Loucy (cell line): ENCODE data around the gene DUSP28.

Source experiments
- EZH2phosphoT487 ChIP-seq: fragments of 200-600 bp; IDR thresholded peaks from 2 replicates; pipeline ENCODE4 v1.6.1; 2018; ENCODE audit warnings: antibody characterized with exemption, mild to moderate bottlenecking, moderate library complexity, borderline replicate concordance
- TF ChIP-seq, protein P1 (sequence below): fragments of 200-600 bp; sonication (generic); conservative IDR thresholded peaks from 2 replicates; pipeline ENCODE4 v1.5.1; 2014; ENCODE audit warnings: mild to moderate bottlenecking, antibody characterized with exemption, low read length

DNA sequence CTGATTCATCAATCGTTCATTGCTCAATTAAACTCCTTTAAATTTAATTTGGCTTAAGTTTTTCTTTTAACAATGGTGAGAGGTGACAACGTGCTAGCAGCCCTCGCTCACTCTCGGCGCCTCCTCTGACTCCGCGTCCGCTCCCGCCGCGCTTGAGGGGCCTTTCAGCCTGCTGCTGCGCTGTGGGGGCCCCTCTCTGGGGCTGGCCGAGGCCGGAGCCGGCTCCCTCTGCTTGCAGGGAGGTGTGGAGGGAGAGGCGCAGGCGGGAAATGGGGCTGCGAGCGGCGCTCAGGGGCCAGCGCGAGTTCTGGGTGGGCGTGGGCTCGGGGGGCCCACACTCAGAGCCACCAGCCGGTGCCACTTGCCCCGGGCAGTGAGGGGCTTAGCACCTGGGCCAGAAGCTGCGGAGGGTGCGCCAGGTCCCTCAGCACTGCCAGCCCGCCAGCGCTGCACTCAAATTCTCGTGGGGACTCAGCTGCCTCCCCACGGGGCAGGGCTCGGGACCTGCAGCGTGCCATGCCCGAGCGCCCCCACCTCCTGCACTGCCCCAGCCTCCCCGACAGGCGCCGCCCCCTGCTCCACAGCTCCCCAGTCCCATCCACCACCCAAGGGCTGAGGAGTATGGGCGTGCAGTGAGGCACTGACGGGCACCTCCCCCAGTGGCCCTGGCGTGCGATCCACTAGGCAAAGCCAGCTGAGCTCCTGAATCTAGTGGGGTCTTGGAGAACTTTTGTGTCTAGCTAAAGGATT is 22.0 kb upstream of the DUSP28 start:
- TF ChIP-seq, protein P1, sequence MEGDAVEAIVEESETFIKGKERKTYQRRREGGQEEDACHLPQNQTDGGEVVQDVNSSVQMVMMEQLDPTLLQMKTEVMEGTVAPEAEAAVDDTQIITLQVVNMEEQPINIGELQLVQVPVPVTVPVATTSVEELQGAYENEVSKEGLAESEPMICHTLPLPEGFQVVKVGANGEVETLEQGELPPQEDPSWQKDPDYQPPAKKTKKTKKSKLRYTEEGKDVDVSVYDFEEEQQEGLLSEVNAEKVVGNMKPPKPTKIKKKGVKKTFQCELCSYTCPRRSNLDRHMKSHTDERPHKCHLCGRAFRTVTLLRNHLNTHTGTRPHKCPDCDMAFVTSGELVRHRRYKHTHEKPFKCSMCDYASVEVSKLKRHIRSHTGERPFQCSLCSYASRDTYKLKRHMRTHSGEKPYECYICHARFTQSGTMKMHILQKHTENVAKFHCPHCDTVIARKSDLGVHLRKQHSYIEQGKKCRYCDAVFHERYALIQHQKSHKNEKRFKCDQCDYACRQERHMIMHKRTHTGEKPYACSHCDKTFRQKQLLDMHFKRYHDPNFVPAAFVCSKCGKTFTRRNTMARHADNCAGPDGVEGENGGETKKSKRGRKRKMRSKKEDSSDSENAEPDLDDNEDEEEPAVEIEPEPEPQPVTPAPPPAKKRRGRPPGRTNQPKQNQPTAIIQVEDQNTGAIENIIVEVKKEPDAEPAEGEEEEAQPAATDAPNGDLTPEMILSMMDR: no peak
- no peak for TF ChIP-seq EZH2phosphoT487
